ENCODE measurements around the gene ZBED1. TPM values are rescaled to one million over a fixed set of nuclear protein-coding genes. Genes with fewer than 3 reads are reported as not detected.

The ZBED1 gene
- 10 to 100 TPM; 28.7 to 49.0 TPM for total RNA-seq
- 10 to 100 TPM; 15.9 to 25.1 TPM for polyA plus RNA-seq

DNA sequence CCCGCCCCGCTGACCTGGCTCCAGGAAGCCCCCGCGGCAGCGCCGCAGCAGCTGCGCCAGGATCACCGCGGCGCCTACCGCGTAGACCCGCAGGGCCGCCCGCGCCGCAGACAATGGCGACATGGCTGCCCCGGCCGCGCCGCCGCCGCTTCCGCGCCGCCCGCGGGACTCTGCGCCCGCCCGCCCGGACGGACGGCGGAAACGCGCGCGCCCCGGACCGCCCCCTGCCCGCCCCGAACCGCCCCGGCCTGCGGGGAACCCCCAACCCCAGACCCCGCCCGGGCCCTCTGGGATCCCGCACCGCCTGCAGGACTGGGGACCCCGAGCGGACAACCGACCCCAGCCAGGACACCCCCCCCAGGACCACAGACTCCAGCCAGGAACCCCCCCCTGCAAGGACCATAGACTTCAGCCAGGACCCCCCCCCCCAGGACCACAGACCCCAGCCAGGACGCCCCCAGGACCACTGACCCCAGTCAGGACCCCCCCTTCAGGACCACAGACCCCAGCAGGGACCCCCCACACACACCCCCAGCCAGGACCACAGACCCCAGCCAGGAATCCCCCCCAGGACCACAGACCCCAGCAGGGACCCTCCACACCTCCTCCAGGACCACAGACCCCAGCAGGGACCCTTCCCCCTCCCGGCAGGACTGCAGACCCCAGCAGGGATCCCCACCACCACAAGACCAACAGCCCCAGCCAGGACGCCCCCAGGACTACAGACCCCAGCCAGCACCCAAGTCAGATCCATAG lies at the start of gene ZBED1, which contains the start of gene DHRSX:
Gene ZBED1, minus strand, starts transcription at position 174 of the 756 bp plus-strand sequence. CDS start 10,257 bp downstream, outside the sequence.
Gene DHRSX, minus strand, starts transcription at position 174 of the 756 bp plus-strand sequence. Its CDS starts 51 bp downstream, at position 123.
- Histone ChIP-seq H3K36me3 (ENCODE audit: control insufficient read depth in 4 of 4, insufficient read depth in 3 of 4, low read depth in 1 of 4, low read length in 3 of 4) (no peaks in the 10 kb centered on the region), H3K9ac (ENCODE audit: low read depth in 1 of 2, low read length in 2 of 2) (peak within 1 kb of the TSS; percentile 84 to 94), H3K4me1 (ENCODE audit: control insufficient read depth in 4 of 4, insufficient read depth in 4 of 4, low read length in 3 of 4) (peaks cover 11 to 30% (median 22%) of the 10 kb centered on the region in 4 donors), H3K27me3 (ENCODE audit: control insufficient read depth in 4 of 4, insufficient read depth in 4 of 4, low read length in 3 of 4) (no peaks in the 10 kb centered on the region), H3K9me3 (ENCODE audit: control insufficient read depth in 4 of 4, low read length in 3 of 4) (no peaks in the 10 kb centered on the region), H3K27ac (ENCODE audit: low read depth in 1 of 2, low read length in 2 of 2) (peak within 1 kb of the TSS; percentile 93 to 97), H3K4me3 (ENCODE audit: low read depth in 1 of 3, low read length in 3 of 3) (peak within 1 kb of the TSS; percentile 70 to 84 (median 76))
- TF ChIP-seq FOXA2 (IDR thresholded peaks at IDR 0.05): no peak
- TF ChIP-seq, protein P1, sequence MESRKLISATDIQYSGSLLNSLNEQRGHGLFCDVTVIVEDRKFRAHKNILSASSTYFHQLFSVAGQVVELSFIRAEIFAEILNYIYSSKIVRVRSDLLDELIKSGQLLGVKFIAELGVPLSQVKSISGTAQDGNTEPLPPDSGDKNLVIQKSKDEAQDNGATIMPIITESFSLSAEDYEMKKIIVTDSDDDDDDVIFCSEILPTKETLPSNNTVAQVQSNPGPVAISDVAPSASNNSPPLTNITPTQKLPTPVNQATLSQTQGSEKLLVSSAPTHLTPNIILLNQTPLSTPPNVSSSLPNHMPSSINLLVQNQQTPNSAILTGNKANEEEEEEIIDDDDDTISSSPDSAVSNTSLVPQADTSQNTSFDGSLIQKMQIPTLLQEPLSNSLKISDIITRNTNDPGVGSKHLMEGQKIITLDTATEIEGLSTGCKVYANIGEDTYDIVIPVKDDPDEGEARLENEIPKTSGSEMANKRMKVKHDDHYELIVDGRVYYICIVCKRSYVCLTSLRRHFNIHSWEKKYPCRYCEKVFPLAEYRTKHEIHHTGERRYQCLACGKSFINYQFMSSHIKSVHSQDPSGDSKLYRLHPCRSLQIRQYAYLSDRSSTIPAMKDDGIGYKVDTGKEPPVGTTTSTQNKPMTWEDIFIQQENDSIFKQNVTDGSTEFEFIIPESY (IDR thresholded peaks at IDR 0.05): no peak
- no peak for TF ChIP-seq FOXA1 (IDR thresholded peaks at IDR 0.05)
- no peak for TF ChIP-seq EGR1 (IDR thresholded peaks at IDR 0.05; ENCODE audit: low read depth in 2 of 2)
- TF ChIP-seq, protein P2, sequence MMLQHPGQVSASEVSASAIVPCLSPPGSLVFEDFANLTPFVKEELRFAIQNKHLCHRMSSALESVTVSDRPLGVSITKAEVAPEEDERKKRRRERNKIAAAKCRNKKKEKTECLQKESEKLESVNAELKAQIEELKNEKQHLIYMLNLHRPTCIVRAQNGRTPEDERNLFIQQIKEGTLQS (IDR thresholded peaks at IDR 0.05): no peak
- TF ChIP-seq HNF4G (IDR thresholded peaks at IDR 0.05): no peak
- TF ChIP-seq, protein P3, sequence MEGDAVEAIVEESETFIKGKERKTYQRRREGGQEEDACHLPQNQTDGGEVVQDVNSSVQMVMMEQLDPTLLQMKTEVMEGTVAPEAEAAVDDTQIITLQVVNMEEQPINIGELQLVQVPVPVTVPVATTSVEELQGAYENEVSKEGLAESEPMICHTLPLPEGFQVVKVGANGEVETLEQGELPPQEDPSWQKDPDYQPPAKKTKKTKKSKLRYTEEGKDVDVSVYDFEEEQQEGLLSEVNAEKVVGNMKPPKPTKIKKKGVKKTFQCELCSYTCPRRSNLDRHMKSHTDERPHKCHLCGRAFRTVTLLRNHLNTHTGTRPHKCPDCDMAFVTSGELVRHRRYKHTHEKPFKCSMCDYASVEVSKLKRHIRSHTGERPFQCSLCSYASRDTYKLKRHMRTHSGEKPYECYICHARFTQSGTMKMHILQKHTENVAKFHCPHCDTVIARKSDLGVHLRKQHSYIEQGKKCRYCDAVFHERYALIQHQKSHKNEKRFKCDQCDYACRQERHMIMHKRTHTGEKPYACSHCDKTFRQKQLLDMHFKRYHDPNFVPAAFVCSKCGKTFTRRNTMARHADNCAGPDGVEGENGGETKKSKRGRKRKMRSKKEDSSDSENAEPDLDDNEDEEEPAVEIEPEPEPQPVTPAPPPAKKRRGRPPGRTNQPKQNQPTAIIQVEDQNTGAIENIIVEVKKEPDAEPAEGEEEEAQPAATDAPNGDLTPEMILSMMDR (IDR thresholded peaks at IDR 0.05; ENCODE audit: low read depth, low read length, missing input control): no peak
- no peak for TF ChIP-seq HNF4A (conservative IDR thresholded peaks at IDR 0.05)
- no peak for TF ChIP-seq JUND (IDR thresholded peaks at IDR 0.05)
- TF ChIP-seq RAD21 (IDR thresholded peaks at IDR 0.05): no peak
- TF ChIP-seq SP1 (IDR thresholded peaks at IDR 0.05): no peak
- DNase-seq (ENCODE audit: low spot score): peak; percentile 52
- WGBS: 4% methylated on average over 57 of the region's 57 CpGs

DNA sequence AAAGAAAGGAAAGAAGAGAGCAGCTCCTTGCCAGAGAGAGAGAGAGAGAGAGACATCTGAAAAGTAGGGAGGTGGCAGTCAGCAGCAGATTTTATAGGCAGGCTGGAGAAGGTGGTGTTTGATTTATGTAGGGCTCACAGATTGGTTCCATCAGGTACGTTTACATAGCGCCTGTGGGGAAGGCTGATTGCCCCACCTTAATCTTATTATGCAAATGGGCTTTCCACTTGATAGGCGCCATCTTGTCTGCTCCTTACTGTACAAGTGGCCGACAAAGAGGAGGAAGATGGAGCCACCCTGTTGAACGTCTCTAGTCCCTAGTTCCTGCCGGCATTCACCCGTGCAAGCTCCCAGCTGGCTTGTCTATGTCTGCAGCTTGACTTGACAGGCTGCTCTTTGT lies 49.1 kb upstream of the ZBED1 start:
- Histone ChIP-seq H3K9ac (ENCODE audit: low read depth in 1 of 2, low read length in 2 of 2) (no peak overlapping the region), H3K4me1 (ENCODE audit: control insufficient read depth in 4 of 4, insufficient read depth in 4 of 4, low read length in 3 of 4) (no peaks in the 10 kb centered on the region), H3K4me3 (ENCODE audit: low read depth in 1 of 3, low read length in 3 of 3) (no peak overlapping the region), H3K9me3 (ENCODE audit: control insufficient read depth in 4 of 4, low read length in 3 of 4) (no peaks in the 10 kb centered on the region), H3K36me3 (ENCODE audit: control insufficient read depth in 4 of 4, insufficient read depth in 3 of 4, low read depth in 1 of 4, low read length in 3 of 4) (no peaks in the 10 kb centered on the region), H3K27me3 (ENCODE audit: control insufficient read depth in 4 of 4, insufficient read depth in 4 of 4, low read length in 3 of 4) (no peaks in the 10 kb centered on the region), H3K27ac (ENCODE audit: low read depth in 1 of 2, low read length in 2 of 2) (no peak overlapping the region)
- DNase-seq (ENCODE audit: low spot score): no peak
- no peak for TF ChIP-seq RAD21 (IDR thresholded peaks at IDR 0.05)
- TF ChIP-seq, protein P4, sequence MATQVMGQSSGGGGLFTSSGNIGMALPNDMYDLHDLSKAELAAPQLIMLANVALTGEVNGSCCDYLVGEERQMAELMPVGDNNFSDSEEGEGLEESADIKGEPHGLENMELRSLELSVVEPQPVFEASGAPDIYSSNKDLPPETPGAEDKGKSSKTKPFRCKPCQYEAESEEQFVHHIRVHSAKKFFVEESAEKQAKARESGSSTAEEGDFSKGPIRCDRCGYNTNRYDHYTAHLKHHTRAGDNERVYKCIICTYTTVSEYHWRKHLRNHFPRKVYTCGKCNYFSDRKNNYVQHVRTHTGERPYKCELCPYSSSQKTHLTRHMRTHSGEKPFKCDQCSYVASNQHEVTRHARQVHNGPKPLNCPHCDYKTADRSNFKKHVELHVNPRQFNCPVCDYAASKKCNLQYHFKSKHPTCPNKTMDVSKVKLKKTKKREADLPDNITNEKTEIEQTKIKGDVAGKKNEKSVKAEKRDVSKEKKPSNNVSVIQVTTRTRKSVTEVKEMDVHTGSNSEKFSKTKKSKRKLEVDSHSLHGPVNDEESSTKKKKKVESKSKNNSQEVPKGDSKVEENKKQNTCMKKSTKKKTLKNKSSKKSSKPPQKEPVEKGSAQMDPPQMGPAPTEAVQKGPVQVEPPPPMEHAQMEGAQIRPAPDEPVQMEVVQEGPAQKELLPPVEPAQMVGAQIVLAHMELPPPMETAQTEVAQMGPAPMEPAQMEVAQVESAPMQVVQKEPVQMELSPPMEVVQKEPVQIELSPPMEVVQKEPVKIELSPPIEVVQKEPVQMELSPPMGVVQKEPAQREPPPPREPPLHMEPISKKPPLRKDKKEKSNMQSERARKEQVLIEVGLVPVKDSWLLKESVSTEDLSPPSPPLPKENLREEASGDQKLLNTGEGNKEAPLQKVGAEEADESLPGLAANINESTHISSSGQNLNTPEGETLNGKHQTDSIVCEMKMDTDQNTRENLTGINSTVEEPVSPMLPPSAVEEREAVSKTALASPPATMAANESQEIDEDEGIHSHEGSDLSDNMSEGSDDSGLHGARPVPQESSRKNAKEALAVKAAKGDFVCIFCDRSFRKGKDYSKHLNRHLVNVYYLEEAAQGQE (IDR thresholded peaks at IDR 0.05): no peak
- no peak for TF ChIP-seq FOXA2 (IDR thresholded peaks at IDR 0.05)
- TF ChIP-seq TAF1 (conservative IDR thresholded peaks at IDR 0.05): no peak
- no peak for TF ChIP-seq EGR1 (IDR thresholded peaks at IDR 0.05; ENCODE audit: low read depth in 2 of 2)
- TF ChIP-seq, protein P2 (IDR thresholded peaks at IDR 0.05): no peak
- TF ChIP-seq, protein P3 (IDR thresholded peaks at IDR 0.05; ENCODE audit: low read depth, low read length, missing input control): no peak
- 49% methylated on average over 7 of the region's 7 CpGs for WGBS
